K562 (cell line): ENCODE data around the gene LAGE3. TPM values are rescaled to one million over a fixed set of nuclear protein-coding genes. Genes with fewer than 3 reads are reported as not detected.
A peak's percentile ranks its signal among the peaks of the same experiment; 100 is the strongest.

Source experiments
- ATAC-seq: fragments of 200-7000 bp; cut with Tn5 transposase; 3 replicates; pipeline ENCODE4 v1.9.1; 2020; ENCODE audit warnings: moderate library complexity
- BruUV-seq: library from RNA; stranded (reverse); fragments of 400-500 nt; replicated peaks from 2 replicates; lab custom pipeline; 2021; lab: Mats Ljungman, UMichigan
- CTCF ChIA-PET: fragments of 300-600 bp; formaldehyde crosslinking; extraction: SDS; loops from one replicate; lab custom pipeline; 2021; ENCODE audit warnings: low intra/inter-chr PET ratio; lab: Yijun Ruan, JAX
- POLR2A ChIA-PET: fragments of 300-600, 350-650 bp; sonication (Branson Sonifier 250); formaldehyde crosslinking; extraction: SDS; loops from one replicate; lab custom pipeline; 2021; ENCODE audit warnings: antibody characterized with exemption, inconsistent platforms; lab: Yijun Ruan, JAX
- DNase-seq, 4 experiments: peaks; one replicate each; pipeline versions ENCODE4 v3.0.0 to v3.0.0-alpha.2; 2011 to 2018; ENCODE audit warnings: low spot score in 3 of 4, mixed read lengths in 3 of 4; ENCODE audit errors: extremely low read depth in 1 of 4
- FAIRE-seq: peaks from 2 replicates; lab custom pipeline; 2011; peaks lifted over from hg19 to GRCh38; lab: Jason Lieb, UNC
- H2AFZ ChIP-seq: 2 replicates; pipeline ENCODE4 v1.6.0; 2011; ENCODE audit warnings: low read depth, low read length, control low read depth, inconsistent platforms
- H3K27ac ChIP-seq: fragments of 200-600 bp; 3 replicates; pipeline ENCODE4 v1.8.0; 2011; ENCODE audit warnings: low read depth, mild to moderate bottlenecking, control low read depth, inconsistent platforms, low read length, moderate library complexity, mixed read lengths; ENCODE audit errors: extremely low read depth
- H3K27me3 ChIP-seq, 2 experiments: fragments of 300-600 bp in 1 of 2; 2 replicates in 1 of 2; 3 replicates in 1 of 2; pipeline versions ENCODE4 v1.6.0 to v1.8.0; 2011; ENCODE audit warnings: inconsistent platforms in 2 of 2, low read length in 2 of 2, mild to moderate bottlenecking in 1 of 2, mixed read lengths in 1 of 2, moderate library complexity in 1 of 2; ENCODE audit not compliant: control insufficient read depth in 2 of 2, insufficient read depth in 2 of 2
- H3K36me3 ChIP-seq: fragments of 300-600 bp; 3 replicates; pipeline ENCODE4 v1.8.0; 2011; ENCODE audit warnings: mild to moderate bottlenecking, low read length, inconsistent platforms; ENCODE audit not compliant: control insufficient read depth, insufficient read depth
- H3K4me1 ChIP-seq, 2 experiments: fragments of 200-600 bp in 1 of 2; replicated peaks in 1 of 2; 2 replicates in 1 of 2; 3 replicates in 1 of 2; pipeline versions ENCODE4 v1.5.1 to v1.8.0; 2011; ENCODE audit warnings: inconsistent platforms in 2 of 2, low read length in 2 of 2, mild to moderate bottlenecking in 1 of 2, mixed read lengths in 1 of 2, moderate library complexity in 1 of 2; ENCODE audit not compliant: control insufficient read depth in 2 of 2, insufficient read depth in 2 of 2
- H3K4me2 ChIP-seq: 2 replicates; pipeline ENCODE4 v1.6.1; 2011; ENCODE audit warnings: low read length, control low read depth, inconsistent platforms, mixed read lengths; ENCODE audit not compliant: insufficient read depth
- H3K4me3 ChIP-seq: fragments of 200-600 bp; sonication (generic), shearing (Covaris generic); 2 replicates; pipeline ENCODE4 v1.5.1; 2016; ENCODE audit warnings: control low read depth, inconsistent platforms
- H3K79me2 ChIP-seq: fragments of 200-600 bp; 3 replicates; pipeline ENCODE4 v1.8.0; 2011; ENCODE audit warnings: low read length, inconsistent platforms; ENCODE audit not compliant: control insufficient read depth, insufficient read depth
- H3K9ac ChIP-seq, 2 experiments: 2 replicates each; pipeline versions ENCODE4 v1.6.0 to v1.6.1; 2011; ENCODE audit warnings: low read depth in 2 of 2, low read length in 2 of 2, control low read depth in 1 of 2, inconsistent platforms in 1 of 2, mild to moderate bottlenecking in 1 of 2, mixed read lengths in 1 of 2; ENCODE audit not compliant: insufficient read depth in 1 of 2
- H3K9me1 ChIP-seq: one replicate; pipeline ENCODE4 v1.6.0; 2011; ENCODE audit warnings: inconsistent platforms, mild to moderate bottlenecking, low read length, moderate library complexity; ENCODE audit not compliant: control insufficient read depth, insufficient read depth
- H3K9me3 ChIP-seq: replicated peaks from 2 replicates; pipeline ENCODE4 v1.5.1; 2011; ENCODE audit warnings: low read depth, low read length, inconsistent platforms; ENCODE audit not compliant: control insufficient read depth, insufficient read depth
- H4K20me1 ChIP-seq: replicated peaks from 2 replicates; pipeline ENCODE4 v1.6.1; 2011; ENCODE audit warnings: low read length, inconsistent platforms, mixed read lengths; ENCODE audit not compliant: control insufficient read depth, insufficient read depth
- COPS2 ChIP-seq: fragments of 450-650 bp; conservative IDR thresholded peaks from 2 replicates; pipeline ENCODE4 v1.6.1; 2016; ENCODE audit warnings: mild to moderate bottlenecking, moderate library complexity
- ETS2 ChIP-seq: IDR thresholded peaks from 2 replicates; pipeline ENCODE4 v1.6.1; 2016; ENCODE audit warnings: borderline replicate concordance, missing genetic modification characterization, mild to moderate bottlenecking, moderate library complexity, missing compliant biosample characterization; ENCODE audit not compliant: poor library complexity, severe bottlenecking
- FOXA1 ChIP-seq: fragments of 450-650 bp; IDR thresholded peaks from 2 replicates; pipeline ENCODE4 v1.6.1; 2016; ENCODE audit warnings: mild to moderate bottlenecking, borderline replicate concordance
- NFXL1 ChIP-seq: fragments of 450-650 bp; formaldehyde crosslinking; IDR thresholded peaks from 2 replicates; pipeline ENCODE4 v1.4.0; 2021; ENCODE audit warnings: mild to moderate bottlenecking
- POLR2G ChIP-seq: fragments of 200-400 bp; formaldehyde crosslinking; IDR thresholded peaks from 2 replicates; pipeline ENCODE4 v1.6.1; 2017; ENCODE audit warnings: low read depth, mild to moderate bottlenecking, antibody characterized with exemption, low read length, moderate library complexity
- ZNF175 ChIP-seq: fragments of 200-800 bp; sonication (Bioruptor generic); IDR thresholded peaks from 2 replicates; pipeline ENCODE4 v1.6.1; 2016; ENCODE audit warnings: low read depth, mild to moderate bottlenecking, missing genetic modification characterization, missing compliant biosample characterization
- WGBS: fragments of 100-300 bp; shearing (Covaris generic); methylation state at CpG from one replicate; pipeline ENCODE4 v1.1.6; 2016; ENCODE audit warnings: low coverage, mixed read lengths; ENCODE audit not compliant: insufficient coverage; ENCODE audit errors: missing lambda C conversion rate; 5-methylcytosine and 5-hydroxymethylcytosine counted together
- in situ Hi-C: fragments of 300-500 bp; cut with MboI; formaldehyde crosslinking; loops from 4 replicates; pipeline ENCODE4 v1.15.0; 2018; ENCODE audit warnings: inconsistent platforms, mixed read lengths
- intact Hi-C: fragments of 100-400 bp; cut with micrococcal nuclease; formaldehyde crosslinking; loops from 2 replicates; pipeline ENCODE4 v1.14.2; 2022
- polyA plus RNA-seq, 8 experiments: library from polyadenylated mRNA; depleted of rRNA in 4 of 8; stranded (reverse) in 5 of 8; unstranded in 3 of 8; fragments of >200 nt; fragmentation: Nextera tagmentation in 2 of 8; fragmentation: Illumina TruSeq in 1 of 8; extraction: Ambion mirVana in 2 of 8; extraction: Trizol in 1 of 8; gene quantifications; 2 replicates each; pipeline versions ENCODE4 v1.2.1 to v1.2.3, GENCODE V29; 2011 to 2014; ENCODE audit warnings: inconsistent platforms in 1 of 8, missing spikeins in 1 of 8
- total RNA-seq, 7 experiments: library from RNA; depleted of rRNA in 6 of 7; stranded (reverse); fragments of >200 nt in 6 of 7; fragmentation: Illumina TruSeq in 2 of 7; extraction: Trizol in 2 of 7; gene quantifications; 2 replicates each; pipeline versions ENCODE4 v1.2.1 to v1.2.3, GENCODE V29; 2011 to 2021; ENCODE audit warnings: low replicate concordance in 1 of 7
- TF ChIP-seq, protein P1 (sequence below): fragments of 450-650 bp; formaldehyde crosslinking; IDR thresholded peaks from 2 replicates; pipeline ENCODE4 v1.4.0; 2020; ENCODE audit warnings: mild to moderate bottlenecking, moderate library complexity
- TF ChIP-seq, protein P2 (sequence below): sonication (generic); formaldehyde crosslinking; IDR thresholded peaks from 2 replicates; pipeline ENCODE4 v1.8.0; 2022; ENCODE audit warnings: mild to moderate bottlenecking, missing genetic modification reagents, borderline replicate concordance

LAGE3 gene
- total and polyA plus RNA-seq, 9 of the 15 experiments (the other 6 are each of a cell fraction or from before 2014, with no cell fraction given), result 28.2 to 125 (median 35.8) TPM

DNA sequence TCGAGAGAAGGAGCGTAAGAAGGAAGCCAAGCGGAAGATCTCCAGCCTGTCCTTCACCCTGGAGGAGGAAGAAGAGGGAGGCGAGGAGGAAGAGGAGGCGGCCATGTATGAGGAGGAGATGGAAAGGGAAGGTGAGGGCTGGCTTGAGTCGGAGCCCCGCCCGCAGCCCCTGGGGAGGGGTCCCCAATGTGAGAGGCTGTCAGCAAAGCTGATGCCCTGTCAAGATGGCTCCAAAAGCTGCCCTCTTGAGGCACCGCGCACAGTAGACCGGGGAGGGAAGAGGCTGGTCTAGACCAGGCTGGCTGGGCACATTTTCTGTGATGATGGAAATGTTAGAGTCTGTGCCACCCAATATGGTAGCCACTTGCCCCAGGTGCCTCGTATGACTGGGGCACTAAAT, 32.7 kb downstream of the LAGE3 start:
- no peaks in the 10 kb centered on the region for H4K20me1 ChIP-seq
- no peak for DNase-seq
- no peak overlapping the region for H3K9ac ChIP-seq
- no peak for FAIRE-seq
- H3K4me3 ChIP-seq, result no peak overlapping the region
- H3K4me2 ChIP-seq, result no peak overlapping the region
- H2AFZ ChIP-seq, result no peak overlapping the region
- peaks cover 9 to 42% of the 10 kb centered on the region in 2 experiments; a peak in 4 of 5 replicates for H3K4me1 ChIP-seq
- TF ChIP-seq ETS2 (no peak), POLR2G (0 out of 2 replicates have a peak, but pooled peaks have one; percentile 28)
- in situ Hi-C loops, result no loop called here
- H3K36me3 ChIP-seq, result peaks cover 67% of the 10 kb centered on the region; the same call in 2 of the 3 replicates
- intact Hi-C loops, result no loop called here
- no peak for ATAC-seq
- no TSS peak for BruUV-seq
- peaks cover 18% of the 10 kb centered on the region for H3K79me2 ChIP-seq
- 100% methylated on average over 3 of the region's 12 CpGs for WGBS
- no peak overlapping the region for H3K27ac ChIP-seq
- no peaks in the 10 kb centered on the region for H3K9me3 ChIP-seq
- no peaks in the 10 kb centered on the region for H3K9me1 ChIP-seq
- POLR2A ChIA-PET, result interaction anchor here (0.8 to 1.2 kb wide), 2 partner anchors 9 to 47 kb away, joined by 3 read pairs; no protein-coding TSS in a partner anchor
- no peaks in the 10 kb centered on the region for H3K27me3 ChIP-seq
- CTCF ChIA-PET, result no interaction called here

DNA sequence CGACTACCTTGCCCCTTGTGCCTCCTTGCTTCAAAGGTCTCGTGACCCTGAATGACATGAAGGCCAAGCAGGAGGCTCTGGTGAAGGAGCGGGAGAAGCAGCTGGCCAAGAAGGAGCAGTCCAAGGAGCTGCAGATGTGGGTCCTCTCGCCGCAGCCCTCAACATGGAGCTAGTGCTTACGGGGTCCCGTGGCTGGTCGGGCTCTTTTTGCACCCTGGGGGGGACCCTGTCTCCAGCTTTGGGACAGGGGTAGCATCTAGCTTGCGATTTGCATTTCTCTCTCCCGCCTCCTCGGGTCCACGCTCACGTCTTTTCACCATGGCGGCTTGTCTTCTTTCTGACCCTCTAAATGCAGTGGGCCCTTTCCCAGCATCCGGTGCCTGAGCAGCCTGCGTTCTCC, 33.3 kb downstream of the LAGE3 start:
- Histone ChIP-seq H3K9me1 (no peaks in the 10 kb centered on the region), H3K27me3 (no peaks in the 10 kb centered on the region), H3K4me2 (no peak overlapping the region), H3K4me3 (no peak overlapping the region), H2AFZ (no peak overlapping the region), H3K9me3 (no peaks in the 10 kb centered on the region), H4K20me1 (no peaks in the 10 kb centered on the region), H3K4me1 (peaks cover 9 to 37% of the 10 kb centered on the region in 2 experiments; a peak in 4 of 5 replicates), H3K36me3 (peaks cover 66% of the 10 kb centered on the region; the same call in 2 of the 3 replicates), H3K27ac (no peak overlapping the region), H3K79me2 (peaks cover 18% of the 10 kb centered on the region), H3K9ac (peak overlapping the region in 1 of 2 experiments; percentile 97; a peak in 2 of 4 replicates)
- in situ Hi-C loops, result no loop called here
- DNase-seq (no peak), ATAC-seq (no peak), FAIRE-seq (no peak)
- BruUV-seq, result no TSS peak
- WGBS, result 100% methylated on average over 8 of the region's 16 CpGs
- POLR2A ChIA-PET, result interaction anchor here (0.6 to 1.7 kb wide), 4 partner anchors 10 to 43 kb away, joined by 3 to 10 read pairs (median 3); partner anchors contain the start of gene PLXNA3
- intact Hi-C loops, result no loop called here
- CTCF ChIA-PET, result no interaction called here
- TF ChIP-seq, protein P1, sequence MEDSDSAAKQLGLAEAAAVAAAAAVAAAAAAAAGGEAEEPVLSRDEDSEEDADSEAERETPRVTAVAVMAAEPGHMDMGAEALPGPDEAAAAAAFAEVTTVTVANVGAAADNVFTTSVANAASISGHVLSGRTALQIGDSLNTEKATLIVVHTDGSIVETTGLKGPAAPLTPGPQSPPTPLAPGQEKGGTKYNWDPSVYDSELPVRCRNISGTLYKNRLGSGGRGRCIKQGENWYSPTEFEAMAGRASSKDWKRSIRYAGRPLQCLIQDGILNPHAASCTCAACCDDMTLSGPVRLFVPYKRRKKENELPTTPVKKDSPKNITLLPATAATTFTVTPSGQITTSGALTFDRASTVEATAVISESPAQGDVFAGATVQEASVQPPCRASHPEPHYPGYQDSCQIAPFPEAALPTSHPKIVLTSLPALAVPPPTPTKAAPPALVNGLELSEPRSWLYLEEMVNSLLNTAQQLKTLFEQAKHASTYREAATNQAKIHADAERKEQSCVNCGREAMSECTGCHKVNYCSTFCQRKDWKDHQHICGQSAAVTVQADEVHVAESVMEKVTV (CRISPR knock-in tag), result no peak
- TF ChIP-seq ZNF175 (no peak), NFXL1 (CRISPR knock-in tag) (no peak), FOXA1 (no peak), COPS2 (no peak)
- TF ChIP-seq, protein P2, sequence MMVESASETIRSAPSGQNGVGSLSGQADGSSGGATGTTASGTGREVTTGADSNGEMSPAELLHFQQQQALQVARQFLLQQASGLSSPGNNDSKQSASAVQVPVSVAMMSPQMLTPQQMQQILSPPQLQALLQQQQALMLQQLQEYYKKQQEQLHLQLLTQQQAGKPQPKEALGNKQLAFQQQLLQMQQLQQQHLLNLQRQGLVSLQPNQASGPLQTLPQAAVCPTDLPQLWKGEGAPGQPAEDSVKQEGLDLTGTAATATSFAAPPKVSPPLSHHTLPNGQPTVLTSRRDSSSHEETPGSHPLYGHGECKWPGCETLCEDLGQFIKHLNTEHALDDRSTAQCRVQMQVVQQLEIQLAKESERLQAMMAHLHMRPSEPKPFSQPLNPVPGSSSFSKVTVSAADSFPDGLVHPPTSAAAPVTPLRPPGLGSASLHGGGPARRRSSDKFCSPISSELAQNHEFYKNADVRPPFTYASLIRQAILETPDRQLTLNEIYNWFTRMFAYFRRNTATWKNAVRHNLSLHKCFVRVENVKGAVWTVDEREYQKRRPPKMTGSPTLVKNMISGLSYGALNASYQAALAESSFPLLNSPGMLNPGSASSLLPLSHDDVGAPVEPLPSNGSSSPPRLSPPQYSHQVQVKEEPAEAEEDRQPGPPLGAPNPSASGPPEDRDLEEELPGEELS (CRISPR knock-in tag), result no peak
